GM18520 (cell line): ENCODE measurements around the gene LKAAEAR1.
"Not testable (repeated sequence)": the region's sequence is repeated elsewhere in the genome, so short reads cannot be mapped to it uniquely, and the experiment has no call there.

Experiments
- ATAC-seq: cut with Tn5 transposase; IDR thresholded peaks from one replicate; pipeline ENCODE4 v1.9.1; 2021; ENCODE audit not compliant: unreplicated experiment

LKAAEAR1 gene

GRCh38 chr20:64099880-64100565 lies 15.8 kb upstream of the LKAAEAR1 start:
- ATAC-seq = no peak

GRCh38 chr20:64099086-64099786 lies 15.0 kb upstream of the LKAAEAR1 start:
- ATAC-seq = no peak

- ATAC-seq = no peak
Measured at GRCh38 chr20:64098471-64099013, 14.3 kb upstream of the LKAAEAR1 start.

- no peak for ATAC-seq
Measured at GRCh38 chr20:64096535-64096934, 12.3 kb upstream of the LKAAEAR1 start.

GRCh38 chr20:64095927-64096326 lies 11.7 kb upstream of the LKAAEAR1 start:
- no peak for ATAC-seq

GRCh38 chr20:64095455-64095854 lies 11.3 kb upstream of the LKAAEAR1 start:
- no peak for ATAC-seq

GRCh38 chr20:64093013-64093503 lies 8.9 kb upstream of the LKAAEAR1 start:
- no peak for ATAC-seq

- no peak for ATAC-seq
Measured at GRCh38 chr20:64092258-64093012, 8.2 kb upstream of the LKAAEAR1 start.

GRCh38 chr20:64091770-64092169 lies 7.6 kb upstream of the LKAAEAR1 start:
- no peak for ATAC-seq

- ATAC-seq = no peak
Measured at GRCh38 chr20:64091340-64091739, 7.1 kb upstream of the LKAAEAR1 start.

GRCh38 chr20:64090165-64090564 lies 6.0 kb upstream of the LKAAEAR1 start:
- ATAC-seq = no peak

GRCh38 chr20:64088586-64088985 lies 4.4 kb upstream of the LKAAEAR1 start:
- not testable (repeated sequence) for ATAC-seq

- ATAC-seq = not testable (repeated sequence)
Measured at GRCh38 chr20:64087226-64087825, 3.1 kb upstream of the LKAAEAR1 start.

- ATAC-seq = no peak
Measured at GRCh38 chr20:64086801-64087200, 2.6 kb upstream of the LKAAEAR1 start.

- ATAC-seq = no peak
Measured at GRCh38 chr20:64084685-64085152, 521 bp upstream of the LKAAEAR1 start.

- ATAC-seq = no peak
Measured at GRCh38 chr20:64083378-64083803, 807 bp downstream of the LKAAEAR1 start.

GRCh38 chr20:64082820-64083377 lies 1.3 kb downstream of the LKAAEAR1 start:
- no peak for ATAC-seq

GRCh38 chr20:64082126-64082731 lies 2.0 kb downstream of the LKAAEAR1 start:
- ATAC-seq = no peak

- no peak for ATAC-seq
Measured at GRCh38 chr20:64081624-64081964, 2.6 kb downstream of the LKAAEAR1 start.
